Skeletal muscle satellite cell (primary cell): ENCODE results near the gene OXT.
"Not testable (repeated sequence)": the region's sequence is repeated elsewhere in the genome, so short reads cannot be mapped to it uniquely, and the experiment has no call there.

Source experiments
- H3K27me3 ChIP-seq: 2 replicates; pipeline ENCODE4 v1.7.0; 2013; ENCODE audit warnings: low read length; ENCODE audit not compliant: control insufficient read depth, insufficient read depth
- H3K36me3 ChIP-seq: 2 replicates; pipeline ENCODE4 v1.7.0; 2013; ENCODE audit warnings: mild to moderate bottlenecking, control low read depth, low read length; ENCODE audit not compliant: insufficient read depth
- H3K4me1 ChIP-seq: 2 replicates; pipeline ENCODE4 v1.7.0; 2013; ENCODE audit warnings: low read length; ENCODE audit not compliant: control insufficient read depth, insufficient read depth
- H3K4me2 ChIP-seq: 2 replicates; pipeline ENCODE4 v1.7.0; 2013; ENCODE audit warnings: mild to moderate bottlenecking, low read length
- H3K4me3 ChIP-seq: 2 replicates; pipeline ENCODE4 v1.7.0; 2013; ENCODE audit warnings: low read length
- H3K9ac ChIP-seq: 2 replicates; pipeline ENCODE4 v1.7.0; 2013; ENCODE audit warnings: mild to moderate bottlenecking, low read depth, low read length, moderate library complexity
- H3K9me3 ChIP-seq: replicated peaks from 2 replicates; pipeline ENCODE4 v1.7.0; 2013; ENCODE audit warnings: mild to moderate bottlenecking, control low read depth, low read length

Gene OXT

GRCh38 chr20:3042625-3043024 is 28.8 kb upstream of the OXT start:
- no peaks in the 10 kb centered on the region for H3K27me3 ChIP-seq
- peaks cover 27% of the 10 kb centered on the region for H3K4me1 ChIP-seq
- no peak overlapping the region for H3K4me3 ChIP-seq
- H3K4me2 ChIP-seq = no peak overlapping the region
- H3K9ac ChIP-seq = no peak overlapping the region
- H3K9me3 ChIP-seq = no peaks in the 10 kb centered on the region
- H3K36me3 ChIP-seq = peaks cover 35% of the 10 kb centered on the region

- Histone ChIP-seq H3K27me3 (no peaks in the 10 kb centered on the region), H3K9ac (no peak within 1 kb of the TSS), H3K4me2 (no peak within 1 kb of the TSS), H3K4me1 (peaks cover 27% of the 10 kb centered on the region), H3K36me3 (peaks cover 35% of the 10 kb centered on the region), H3K4me3 (no peak within 1 kb of the TSS), H3K9me3 (no peaks in the 10 kb centered on the region)
These were observed 28.1 kb upstream of the OXT start, which contains the start of gene GNRH2 for GRCh38 chr20:3043322-3043721. TSS of gene GNRH2 (plus strand) at chr20:3043622. CDS start at chr20:3044415, 793 bp downstream.

GRCh38 chr20:3044336-3044965 is 27.0 kb upstream of the OXT start:
- H3K4me3 ChIP-seq = no peak overlapping the region
- no peaks in the 10 kb centered on the region for H3K27me3 ChIP-seq
- peaks cover 27% of the 10 kb centered on the region for H3K4me1 ChIP-seq
- H3K36me3 ChIP-seq = peaks cover 31% of the 10 kb centered on the region
- H3K9ac ChIP-seq = no peak overlapping the region
- H3K4me2 ChIP-seq = no peak overlapping the region
- H3K9me3 ChIP-seq = no peaks in the 10 kb centered on the region

- Histone ChIP-seq H3K4me3 (peak overlapping the region; percentile 98), H3K4me2 (peak overlapping the region; percentile 94), H3K36me3 (peaks cover 30% of the 10 kb centered on the region), H3K9me3 (no peaks in the 10 kb centered on the region), H3K4me1 (peaks cover 27% of the 10 kb centered on the region), H3K9ac (peak overlapping the region; percentile 90), H3K27me3 (no peaks in the 10 kb centered on the region)
These were observed 26.2 kb upstream of the OXT start for GRCh38 chr20:3045042-3045815.

GRCh38 chr20:3045816-3046676 is 25.4 kb upstream of the OXT start, which contains the start of gene MRPS26:
TSS of gene MRPS26 (plus strand) at chr20:3046052. CDS start at chr20:3046069, 17 bp downstream.
- Histone ChIP-seq H3K4me1 (peaks cover 27% of the 10 kb centered on the region), H3K9ac (peak within 1 kb of the TSS; percentile 90), H3K9me3 (no peaks in the 10 kb centered on the region), H3K4me3 (peak within 1 kb of the TSS; percentile 98), H3K36me3 (peaks cover 29% of the 10 kb centered on the region), H3K27me3 (no peaks in the 10 kb centered on the region), H3K4me2 (peak within 1 kb of the TSS; percentile 94)

GRCh38 chr20:3046677-3047462 is 24.6 kb upstream of the OXT start:
- H3K27me3 ChIP-seq = no peaks in the 10 kb centered on the region
- H3K9me3 ChIP-seq = no peaks in the 10 kb centered on the region
- peak overlapping the region; percentile 98 for H3K4me3 ChIP-seq
- peaks cover 25% of the 10 kb centered on the region for H3K4me1 ChIP-seq
- peak overlapping the region; percentile 94 for H3K4me2 ChIP-seq
- H3K9ac ChIP-seq = peak overlapping the region; percentile 90
- H3K36me3 ChIP-seq = peaks cover 29% of the 10 kb centered on the region

- H3K4me2 ChIP-seq = peak overlapping the region; percentile 94
- H3K9ac ChIP-seq = no peak overlapping the region
- no peaks in the 10 kb centered on the region for H3K27me3 ChIP-seq
- no peak overlapping the region for H3K4me3 ChIP-seq
- H3K4me1 ChIP-seq = peaks cover 21% of the 10 kb centered on the region
- H3K36me3 ChIP-seq = peaks cover 29% of the 10 kb centered on the region
- no peaks in the 10 kb centered on the region for H3K9me3 ChIP-seq
These were observed 23.7 kb upstream of the OXT start for GRCh38 chr20:3047486-3048419.

- peaks cover 23% of the 10 kb centered on the region for H3K36me3 ChIP-seq
- no peak overlapping the region for H3K4me2 ChIP-seq
- H3K9me3 ChIP-seq = no peaks in the 10 kb centered on the region
- H3K27me3 ChIP-seq = no peaks in the 10 kb centered on the region
- no peak overlapping the region for H3K9ac ChIP-seq
- H3K4me3 ChIP-seq = no peak overlapping the region
- peaks cover 10% of the 10 kb centered on the region for H3K4me1 ChIP-seq
These were observed 19.9 kb upstream of the OXT start for GRCh38 chr20:3051385-3052019.

GRCh38 chr20:3059489-3059888 is 11.9 kb upstream of the OXT start:
- H3K36me3 ChIP-seq = no peaks in the 10 kb centered on the region
- H3K9me3 ChIP-seq = no peaks in the 10 kb centered on the region
- no peaks in the 10 kb centered on the region for H3K4me1 ChIP-seq
- no peak overlapping the region for H3K9ac ChIP-seq
- H3K4me3 ChIP-seq = no peak overlapping the region
- H3K27me3 ChIP-seq = no peaks in the 10 kb centered on the region
- no peak overlapping the region for H3K4me2 ChIP-seq

- peaks cover 23% of the 10 kb centered on the region for H3K4me1 ChIP-seq
- not testable (repeated sequence) for H3K36me3 ChIP-seq, H3K27me3 ChIP-seq, H3K4me3 ChIP-seq, H3K9ac ChIP-seq, H3K9me3 ChIP-seq, H3K4me2 ChIP-seq
These were observed 7.3 kb upstream of the OXT start for GRCh38 chr20:3064119-3064518.
